Measurements from ENCODE around the gene MEPE.

MEPE gene

GRCh38 chr4:87839592-87839946 lies 6.8 kb downstream of the MEPE start:
- no peak for TF ChIP-seq CTCF (conservative IDR thresholded peaks at IDR 0.05; ENCODE audit: low read length)
- DNase-seq (ENCODE audit: low read depth), result no peak

GRCh38 chr4:87840149-87840548 lies 7.4 kb downstream of the MEPE start:
- TF ChIP-seq CTCF (conservative IDR thresholded peaks at IDR 0.05; ENCODE audit: low read length), result no peak
- no peak for DNase-seq (ENCODE audit: low read depth)
- H3K4me3 ChIP-seq (ENCODE audit: low read length), result no peak overlapping the region

More at GRCh38 chr4:87839592-87839946, 6.8 kb downstream of the MEPE start:
- H3K4me3 ChIP-seq (ENCODE audit: low read length), result no peak overlapping the region

- peak; percentile 82 for DNase-seq (ENCODE audit: low read depth)
- H3K4me3 ChIP-seq (ENCODE audit: low read length), result no peak overlapping the region
- no peak for TF ChIP-seq CTCF (conservative IDR thresholded peaks at IDR 0.05; ENCODE audit: low read length)
Observed at GRCh38 chr4:87843936-87844335, 11.2 kb downstream of the MEPE start.

GRCh38 chr4:87844452-87844851 lies 11.7 kb downstream of the MEPE start:
- DNase-seq (ENCODE audit: low read depth), result no peak
- H3K4me3 ChIP-seq (ENCODE audit: low read length), result no peak overlapping the region
- TF ChIP-seq CTCF (conservative IDR thresholded peaks at IDR 0.05; ENCODE audit: low read length), result no peak

- no peak overlapping the region for H3K4me3 ChIP-seq (ENCODE audit: low read length)
- TF ChIP-seq CTCF (conservative IDR thresholded peaks at IDR 0.05; ENCODE audit: low read length), result no peak
- no peak for DNase-seq (ENCODE audit: low read depth)
Observed at GRCh38 chr4:87846226-87846625, 13.5 kb downstream of the MEPE start.

- peak overlapping the region; percentile 46 for H3K4me3 ChIP-seq (ENCODE audit: low read length)
- peak; percentile 74 for TF ChIP-seq CTCF (conservative IDR thresholded peaks at IDR 0.05; ENCODE audit: low read length)
- peak; percentile 72 for DNase-seq (ENCODE audit: low read depth)
Observed at GRCh38 chr4:87848622-87849351, 16.0 kb downstream of the MEPE start.

GRCh38 chr4:87849612-87850011 lies 16.8 kb downstream of the MEPE start:
- no peak for TF ChIP-seq CTCF (conservative IDR thresholded peaks at IDR 0.05; ENCODE audit: low read length)
- DNase-seq (ENCODE audit: low read depth), result no peak
- no peak overlapping the region for H3K4me3 ChIP-seq (ENCODE audit: low read length)
